Measurements from ENCODE around the gene GCK. TPM values are rescaled to one million over a fixed set of nuclear protein-coding genes. Genes with fewer than 3 reads are reported as not detected.
A peak's percentile ranks its signal among the peaks of the same experiment; 100 is the strongest.

GCK gene
- total and polyA plus RNA-seq, 2 of the 13 experiments (the other 11 are each of a cell fraction or from before 2014, with no cell fraction given): not detected

DNA sequence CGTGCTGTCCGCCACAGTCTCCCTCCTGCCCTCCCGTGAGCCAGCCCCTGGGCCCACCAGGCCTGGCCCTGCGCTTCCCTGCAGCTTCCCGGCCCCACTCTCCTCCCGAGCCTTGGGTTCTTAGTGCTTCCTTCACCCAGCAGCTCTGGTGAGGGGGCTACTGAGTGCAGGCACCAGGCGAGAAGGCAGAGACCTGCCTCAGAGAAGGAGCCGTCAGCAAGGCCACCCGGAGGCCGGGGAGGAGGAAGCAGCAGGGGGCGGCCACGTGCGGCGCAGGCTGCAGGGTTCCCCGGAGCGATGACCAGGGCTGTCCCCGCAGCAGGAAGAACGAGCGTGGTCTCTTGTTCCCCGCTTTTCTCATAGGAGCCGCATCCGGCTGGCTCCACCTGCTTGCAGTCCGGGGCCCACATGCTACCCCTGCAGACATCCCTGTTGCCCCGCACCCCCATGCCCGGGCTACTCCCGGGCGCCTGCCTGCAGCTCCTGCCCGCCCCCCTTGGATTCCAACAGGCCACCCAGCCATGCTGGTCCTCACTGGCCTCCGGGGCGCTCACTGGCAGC lies 32.1 kb upstream of the GCK start (continued):
- TF ChIP-seq HDAC6 (IDR thresholded peaks at IDR 0.05; ENCODE audit: low read depth, low read length): no peak
- TF ChIP-seq ZNF563 (CRISPR knock-in tag; IDR thresholded peaks at IDR 0.05): peak; percentile 77; the same call in 1 of the 2 replicates
- TF ChIP-seq ZSCAN12 (CRISPR knock-in tag; IDR thresholded peaks at IDR 0.05): peak; percentile 91
- no peak for TF ChIP-seq HMG20A (CRISPR knock-in tag; IDR thresholded peaks at IDR 0.05; ENCODE audit: borderline replicate concordance)
- TF ChIP-seq ZNF564 (CRISPR knock-in tag; IDR thresholded peaks at IDR 0.05): peak; percentile 79; the same call in 1 of the 2 replicates
- TF ChIP-seq ZNF598 (CRISPR knock-in tag; IDR thresholded peaks at IDR 0.05; ENCODE audit: borderline replicate concordance): peak; percentile 76; the same call in 1 of the 2 replicates
- no peak for TF ChIP-seq ZNF335 (CRISPR knock-in tag; IDR thresholded peaks at IDR 0.05)
- no peak for TF ChIP-seq CREB1 (IDR thresholded peaks at IDR 0.05)
- TF ChIP-seq CREB1 (CRISPR knock-in tag; IDR thresholded peaks at IDR 0.05): no peak
- TF ChIP-seq, protein P1, sequence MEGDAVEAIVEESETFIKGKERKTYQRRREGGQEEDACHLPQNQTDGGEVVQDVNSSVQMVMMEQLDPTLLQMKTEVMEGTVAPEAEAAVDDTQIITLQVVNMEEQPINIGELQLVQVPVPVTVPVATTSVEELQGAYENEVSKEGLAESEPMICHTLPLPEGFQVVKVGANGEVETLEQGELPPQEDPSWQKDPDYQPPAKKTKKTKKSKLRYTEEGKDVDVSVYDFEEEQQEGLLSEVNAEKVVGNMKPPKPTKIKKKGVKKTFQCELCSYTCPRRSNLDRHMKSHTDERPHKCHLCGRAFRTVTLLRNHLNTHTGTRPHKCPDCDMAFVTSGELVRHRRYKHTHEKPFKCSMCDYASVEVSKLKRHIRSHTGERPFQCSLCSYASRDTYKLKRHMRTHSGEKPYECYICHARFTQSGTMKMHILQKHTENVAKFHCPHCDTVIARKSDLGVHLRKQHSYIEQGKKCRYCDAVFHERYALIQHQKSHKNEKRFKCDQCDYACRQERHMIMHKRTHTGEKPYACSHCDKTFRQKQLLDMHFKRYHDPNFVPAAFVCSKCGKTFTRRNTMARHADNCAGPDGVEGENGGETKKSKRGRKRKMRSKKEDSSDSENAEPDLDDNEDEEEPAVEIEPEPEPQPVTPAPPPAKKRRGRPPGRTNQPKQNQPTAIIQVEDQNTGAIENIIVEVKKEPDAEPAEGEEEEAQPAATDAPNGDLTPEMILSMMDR (CRISPR knock-in tag; IDR thresholded peaks at IDR 0.05): peak; percentile 77
- TF ChIP-seq ZFP36L1 (CRISPR knock-in tag; IDR thresholded peaks at IDR 0.05): 0 out of 2 replicates have a peak, but pooled peaks have one; percentile 52
- no peak for TF ChIP-seq MZF1 (CRISPR knock-in tag; IDR thresholded peaks at IDR 0.05; ENCODE audit: borderline replicate concordance)
- peak; percentile 39 for TF ChIP-seq STAG1 (CRISPR knock-in tag; IDR thresholded peaks at IDR 0.05)
- no peak for TF ChIP-seq NONO (IDR thresholded peaks at IDR 0.05)
- TF ChIP-seq NONO (CRISPR knock-in tag; conservative IDR thresholded peaks at IDR 0.05): no peak
- TF ChIP-seq ZNF530 (CRISPR knock-in tag; IDR thresholded peaks at IDR 0.05; ENCODE audit: low read depth): no peak
- TF ChIP-seq PREB (CRISPR knock-in tag; IDR thresholded peaks at IDR 0.05): no peak
- peak; percentile 52 for TF ChIP-seq MED1 (CRISPR knock-in tag; IDR thresholded peaks at IDR 0.05)
- no peak for TF ChIP-seq MAFG (CRISPR knock-in tag; IDR thresholded peaks at IDR 0.05)
- TF ChIP-seq, protein P2, sequence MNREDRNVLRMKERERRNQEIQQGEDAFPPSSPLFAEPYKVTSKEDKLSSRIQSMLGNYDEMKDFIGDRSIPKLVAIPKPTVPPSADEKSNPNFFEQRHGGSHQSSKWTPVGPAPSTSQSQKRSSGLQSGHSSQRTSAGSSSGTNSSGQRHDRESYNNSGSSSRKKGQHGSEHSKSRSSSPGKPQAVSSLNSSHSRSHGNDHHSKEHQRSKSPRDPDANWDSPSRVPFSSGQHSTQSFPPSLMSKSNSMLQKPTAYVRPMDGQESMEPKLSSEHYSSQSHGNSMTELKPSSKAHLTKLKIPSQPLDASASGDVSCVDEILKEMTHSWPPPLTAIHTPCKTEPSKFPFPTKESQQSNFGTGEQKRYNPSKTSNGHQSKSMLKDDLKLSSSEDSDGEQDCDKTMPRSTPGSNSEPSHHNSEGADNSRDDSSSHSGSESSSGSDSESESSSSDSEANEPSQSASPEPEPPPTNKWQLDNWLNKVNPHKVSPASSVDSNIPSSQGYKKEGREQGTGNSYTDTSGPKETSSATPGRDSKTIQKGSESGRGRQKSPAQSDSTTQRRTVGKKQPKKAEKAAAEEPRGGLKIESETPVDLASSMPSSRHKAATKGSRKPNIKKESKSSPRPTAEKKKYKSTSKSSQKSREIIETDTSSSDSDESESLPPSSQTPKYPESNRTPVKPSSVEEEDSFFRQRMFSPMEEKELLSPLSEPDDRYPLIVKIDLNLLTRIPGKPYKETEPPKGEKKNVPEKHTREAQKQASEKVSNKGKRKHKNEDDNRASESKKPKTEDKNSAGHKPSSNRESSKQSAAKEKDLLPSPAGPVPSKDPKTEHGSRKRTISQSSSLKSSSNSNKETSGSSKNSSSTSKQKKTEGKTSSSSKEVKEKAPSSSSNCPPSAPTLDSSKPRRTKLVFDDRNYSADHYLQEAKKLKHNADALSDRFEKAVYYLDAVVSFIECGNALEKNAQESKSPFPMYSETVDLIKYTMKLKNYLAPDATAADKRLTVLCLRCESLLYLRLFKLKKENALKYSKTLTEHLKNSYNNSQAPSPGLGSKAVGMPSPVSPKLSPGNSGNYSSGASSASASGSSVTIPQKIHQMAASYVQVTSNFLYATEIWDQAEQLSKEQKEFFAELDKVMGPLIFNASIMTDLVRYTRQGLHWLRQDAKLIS (CRISPR knock-in tag; IDR thresholded peaks at IDR 0.05): no peak
- no peak for TF ChIP-seq SRSF1 (optimal IDR thresholded peaks at IDR 0.05; ENCODE audit: low read depth, low read length)
- peak; percentile 45; the same call in 1 of the 2 replicates for TF ChIP-seq THAP11 (CRISPR knock-in tag; IDR thresholded peaks at IDR 0.05)
- 0 out of 2 replicates have a peak, but pooled peaks have one; percentile 26 for TF ChIP-seq ZNF691 (CRISPR knock-in tag; IDR thresholded peaks at IDR 0.05; ENCODE audit: borderline replicate concordance, low read depth)
- no peak for TF ChIP-seq ATF1 (CRISPR knock-in tag; IDR thresholded peaks at IDR 0.05)
- TF ChIP-seq BORCS8-MEF2B (CRISPR knock-in tag; IDR thresholded peaks at IDR 0.05): peak; percentile 93
- no peak for TF ChIP-seq NCOA5 (CRISPR knock-in tag; IDR thresholded peaks at IDR 0.05)

Measured in HepG2 (cell line).